Kidney epithelial cell (primary cell): ENCODE results near the gene NOTCH1. TPM values are rescaled to one million over a fixed set of nuclear protein-coding genes. Genes with fewer than 3 reads are reported as not detected.

ENCODE experiments used
- DNase-seq: peaks from one replicate; pipeline ENCODE4 v3.0.0-alpha.2; 2010; ENCODE audit warnings: low read depth
- H3K27me3 ChIP-seq: 2 replicates; pipeline ENCODE4 v1.6.0; 2011; ENCODE audit warnings: low read length; ENCODE audit not compliant: control insufficient read depth, insufficient read depth
- H3K36me3 ChIP-seq: 2 replicates; pipeline ENCODE4 v1.5.1; 2011; ENCODE audit warnings: low read length; ENCODE audit not compliant: control insufficient read depth, insufficient read depth
- H3K4me3 ChIP-seq: 2 replicates; pipeline ENCODE4 v1.5.1; 2011; ENCODE audit warnings: low read depth, mild to moderate bottlenecking, control low read depth, low read length
- CTCF ChIP-seq: IDR thresholded peaks from 2 replicates; pipeline ENCODE4 v1.5.1; 2011; ENCODE audit warnings: mild to moderate bottlenecking, moderate library complexity, low read length, control low read depth, inconsistent platforms; ENCODE audit not compliant: insufficient read depth, poor library complexity, severe bottlenecking
- total RNA-seq: library from RNA; depleted of rRNA; stranded (reverse); fragments of >200 nt; gene quantifications from 2 replicates; pipeline ENCODE4 v1.2.3, GENCODE V29; 2015

NOTCH1 gene
- total RNA-seq, 1 donor from 2014 or later: 40.9 TPM

GRCh38 chr9:136462664-136463063 is 83.2 kb downstream of the NOTCH1 start:
- TF ChIP-seq CTCF: no peak
- DNase-seq: no peak
- H3K27me3 ChIP-seq: no peaks in the 10 kb centered on the region
- peaks cover 3% of the 10 kb centered on the region for H3K36me3 ChIP-seq
- H3K4me3 ChIP-seq: no peak overlapping the region

GRCh38 chr9:136460772-136461325 is 85.0 kb downstream of the NOTCH1 start:
- DNase-seq: no peak
- no peak for TF ChIP-seq CTCF
- Histone ChIP-seq H3K4me3 (no peak overlapping the region), H3K27me3 (no peaks in the 10 kb centered on the region), H3K36me3 (peaks cover 3% of the 10 kb centered on the region)

GRCh38 chr9:136459425-136459824 is 86.4 kb downstream of the NOTCH1 start:
- no peak for TF ChIP-seq CTCF
- peaks cover 5% of the 10 kb centered on the region for H3K36me3 ChIP-seq
- no peaks in the 10 kb centered on the region for H3K27me3 ChIP-seq

GRCh38 chr9:136457326-136457725 is 88.5 kb downstream of the NOTCH1 start:
- peaks cover 2% of the 10 kb centered on the region for H3K36me3 ChIP-seq
- H3K27me3 ChIP-seq: no peaks in the 10 kb centered on the region
- H3K4me3 ChIP-seq: no peak overlapping the region
- TF ChIP-seq CTCF: no peak
- no peak for DNase-seq

More at GRCh38 chr9:136459425-136459824, 86.4 kb downstream of the NOTCH1 start:
- DNase-seq: no peak
- H3K4me3 ChIP-seq: no peak overlapping the region

GRCh38 chr9:136456258-136456657 is 89.6 kb downstream of the NOTCH1 start:
- Histone ChIP-seq H3K4me3 (no peak overlapping the region), H3K27me3 (no peaks in the 10 kb centered on the region), H3K36me3 (peaks cover 2% of the 10 kb centered on the region)
- TF ChIP-seq CTCF: no peak
- no peak for DNase-seq
